GM12873 (cell line): Measurements from ENCODE around the gene NETO1.

ENCODE experiments used
- TF ChIP-seq, protein P1 (sequence below): IDR thresholded peaks from 2 replicates; pipeline ENCODE4 v1.5.1; 2012; ENCODE audit warnings: low read depth, mild to moderate bottlenecking, moderate library complexity, low read length, control low read depth; ENCODE audit not compliant: insufficient read depth; ENCODE audit errors: missing control alignments

NETO1 gene

DNA sequence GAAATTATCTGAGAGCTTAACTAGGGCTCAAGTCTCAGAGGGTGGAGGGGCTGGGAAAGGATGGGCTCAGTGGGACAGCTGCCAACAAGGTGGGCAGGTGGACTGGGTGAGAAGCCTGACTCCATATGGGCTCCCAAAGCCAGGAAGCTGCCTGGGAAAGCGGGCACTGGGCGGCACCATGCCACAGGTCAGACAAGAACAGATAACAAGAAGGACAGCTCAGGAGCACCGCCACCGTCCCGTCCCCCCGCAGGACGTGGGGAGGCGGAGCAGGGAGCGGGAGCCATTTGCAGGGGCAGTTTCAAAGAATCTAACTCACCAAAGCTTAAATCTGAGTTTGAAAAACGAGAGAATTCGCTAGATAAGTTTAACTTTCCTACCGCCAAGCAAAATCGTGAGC lies 45.6 kb downstream of the NETO1 start:
- TF ChIP-seq, protein P1, sequence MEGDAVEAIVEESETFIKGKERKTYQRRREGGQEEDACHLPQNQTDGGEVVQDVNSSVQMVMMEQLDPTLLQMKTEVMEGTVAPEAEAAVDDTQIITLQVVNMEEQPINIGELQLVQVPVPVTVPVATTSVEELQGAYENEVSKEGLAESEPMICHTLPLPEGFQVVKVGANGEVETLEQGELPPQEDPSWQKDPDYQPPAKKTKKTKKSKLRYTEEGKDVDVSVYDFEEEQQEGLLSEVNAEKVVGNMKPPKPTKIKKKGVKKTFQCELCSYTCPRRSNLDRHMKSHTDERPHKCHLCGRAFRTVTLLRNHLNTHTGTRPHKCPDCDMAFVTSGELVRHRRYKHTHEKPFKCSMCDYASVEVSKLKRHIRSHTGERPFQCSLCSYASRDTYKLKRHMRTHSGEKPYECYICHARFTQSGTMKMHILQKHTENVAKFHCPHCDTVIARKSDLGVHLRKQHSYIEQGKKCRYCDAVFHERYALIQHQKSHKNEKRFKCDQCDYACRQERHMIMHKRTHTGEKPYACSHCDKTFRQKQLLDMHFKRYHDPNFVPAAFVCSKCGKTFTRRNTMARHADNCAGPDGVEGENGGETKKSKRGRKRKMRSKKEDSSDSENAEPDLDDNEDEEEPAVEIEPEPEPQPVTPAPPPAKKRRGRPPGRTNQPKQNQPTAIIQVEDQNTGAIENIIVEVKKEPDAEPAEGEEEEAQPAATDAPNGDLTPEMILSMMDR = no peak

DNA sequence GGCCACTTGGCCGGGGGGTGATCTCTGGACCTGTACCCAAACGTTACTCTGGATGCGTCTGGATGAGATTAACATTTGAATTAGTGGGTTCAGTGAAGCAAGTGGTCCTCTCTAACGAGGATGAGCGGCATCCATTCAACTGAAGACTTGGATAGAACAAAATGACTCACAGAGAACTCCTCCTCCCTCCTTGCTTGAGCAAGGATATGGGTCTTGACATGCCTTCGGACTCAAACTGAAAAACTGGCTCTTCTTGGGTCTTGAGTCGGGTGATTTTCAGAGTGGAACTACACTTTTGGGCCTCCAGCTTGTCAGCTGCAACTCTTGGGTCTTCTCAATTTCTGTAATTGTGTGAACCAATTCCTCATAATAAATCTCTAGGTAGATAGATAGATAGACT lies 47.2 kb downstream of the NETO1 start:
- TF ChIP-seq, protein P1 = no peak

DNA sequence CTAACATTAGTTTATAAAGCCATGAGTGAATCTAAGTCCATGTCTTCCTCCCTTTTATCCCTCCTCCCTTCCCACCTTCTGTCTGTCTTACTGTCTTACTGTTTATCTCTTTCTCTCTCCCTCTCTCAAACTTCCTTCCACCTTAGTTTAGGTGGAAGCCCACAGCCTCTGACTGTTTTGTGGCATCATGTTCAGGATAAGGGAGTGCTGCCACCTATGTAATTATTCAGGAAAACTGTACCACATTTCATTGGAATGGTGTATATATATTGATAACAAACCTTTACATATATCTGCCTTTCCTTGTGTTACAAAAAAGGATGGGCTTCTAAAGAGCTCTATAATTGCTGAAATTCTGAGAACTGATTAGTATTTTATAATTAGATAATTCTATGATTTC lies 48.7 kb downstream of the NETO1 start:
- TF ChIP-seq, protein P1 = no peak

DNA sequence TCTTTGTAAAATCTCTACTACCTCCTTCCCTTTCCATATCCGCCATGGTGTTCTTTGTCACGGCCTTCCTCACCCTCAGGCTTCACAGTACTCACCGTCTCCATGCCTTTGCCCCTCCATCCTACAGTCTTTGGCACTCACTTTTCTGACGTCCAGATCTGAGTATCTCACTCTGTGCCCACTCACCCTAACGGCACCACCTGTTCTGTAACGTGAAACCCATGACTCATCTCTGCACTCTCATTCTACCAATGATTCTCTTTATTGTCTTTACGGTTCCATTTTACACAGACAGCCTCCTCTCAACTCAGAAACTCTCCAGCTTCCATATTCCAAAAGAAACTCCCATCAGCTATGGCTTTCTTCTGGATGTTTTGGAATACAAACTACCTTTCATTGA lies 56.7 kb downstream of the NETO1 start:
- TF ChIP-seq, protein P1 = no peak

DNA sequence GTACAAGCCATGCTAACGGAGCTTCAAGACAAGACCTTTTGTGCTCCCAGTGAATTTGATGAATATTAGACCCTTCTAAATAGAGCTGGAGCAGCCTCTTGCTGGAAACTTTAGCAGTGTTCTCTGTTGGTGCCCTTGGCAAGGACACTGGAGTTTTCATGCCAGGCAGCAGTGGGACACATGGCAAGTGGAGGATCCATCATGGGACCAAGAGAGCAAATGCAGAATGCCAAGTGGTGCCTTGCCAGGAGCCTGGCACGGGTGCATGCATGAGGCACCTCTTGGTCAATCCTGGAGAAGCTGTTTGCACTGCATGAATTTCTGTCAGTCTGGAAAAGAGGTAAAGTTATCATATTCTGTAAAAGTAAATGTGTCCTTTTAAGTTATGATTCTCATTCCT lies 59.1 kb downstream of the NETO1 start:
- TF ChIP-seq, protein P1 = no peak

DNA sequence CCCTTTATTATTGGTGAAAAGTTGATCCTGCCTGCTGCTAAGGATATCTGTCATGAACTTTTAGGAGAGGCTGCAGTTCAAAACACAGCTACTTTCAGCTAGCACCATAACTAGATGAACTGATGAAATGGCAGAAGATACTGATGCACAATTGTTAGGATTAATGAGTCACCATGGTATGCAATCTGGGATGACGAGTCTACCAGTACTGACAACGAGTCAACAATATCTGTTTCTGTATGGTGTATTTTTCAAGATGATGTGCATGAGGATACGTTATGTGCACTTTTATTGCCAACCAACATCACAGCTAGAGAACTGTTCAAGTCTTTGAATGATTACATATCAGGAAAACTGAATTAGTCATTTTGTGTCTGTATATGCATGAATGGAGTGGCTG lies 68.7 kb downstream of the NETO1 start:
- TF ChIP-seq, protein P1 = no peak

DNA sequence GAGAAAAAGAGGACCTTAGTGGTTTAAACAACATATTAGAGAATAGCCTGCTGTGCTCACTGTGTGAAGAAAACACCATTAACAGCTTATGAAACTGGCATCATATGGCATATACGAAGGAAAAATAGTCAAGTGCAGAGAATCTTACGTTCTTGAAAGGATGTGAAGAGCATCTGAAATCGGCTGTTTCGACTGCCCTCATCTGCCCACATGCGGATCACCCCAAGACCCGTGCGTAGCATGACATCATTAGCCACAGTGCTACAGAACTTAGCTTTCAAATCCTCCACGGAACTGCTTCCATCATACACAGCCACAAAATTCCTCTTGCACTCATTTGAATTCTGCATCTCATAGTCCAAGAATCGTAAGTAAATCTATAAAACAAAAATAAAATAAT lies 84.3 kb downstream of the NETO1 start:
- TF ChIP-seq, protein P1 = no peak
